GM21528 (cell line): Measurements from ENCODE around the gene TLR6.

ENCODE experiments used
- ATAC-seq: cut with Tn5 transposase; IDR thresholded peaks from one replicate; pipeline ENCODE4 v1.9.1; 2021; ENCODE audit warnings: mild to moderate bottlenecking, moderate library complexity; ENCODE audit not compliant: unreplicated experiment, low FRiP score

TLR6 gene

DNA sequence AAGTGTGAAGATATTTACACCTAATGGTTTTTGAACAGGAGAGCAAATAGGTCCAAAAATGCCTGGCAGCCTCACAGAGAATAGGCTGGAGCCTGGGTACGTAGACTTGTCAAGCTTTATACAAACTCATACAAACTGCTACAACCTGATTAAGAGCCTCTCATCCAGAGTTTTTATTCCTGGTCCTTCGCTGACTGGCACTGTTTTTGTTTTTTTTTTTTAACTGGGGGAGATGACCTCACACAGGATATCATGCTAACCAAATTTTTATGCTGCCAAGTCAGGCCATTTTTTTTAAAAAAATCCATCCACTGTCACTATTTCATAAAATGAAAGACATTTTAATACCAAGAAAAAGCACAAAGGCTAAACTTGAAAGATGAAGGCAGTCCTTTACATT lies 12.9 kb upstream of the TLR6 start:
- ATAC-seq, result no peak

DNA sequence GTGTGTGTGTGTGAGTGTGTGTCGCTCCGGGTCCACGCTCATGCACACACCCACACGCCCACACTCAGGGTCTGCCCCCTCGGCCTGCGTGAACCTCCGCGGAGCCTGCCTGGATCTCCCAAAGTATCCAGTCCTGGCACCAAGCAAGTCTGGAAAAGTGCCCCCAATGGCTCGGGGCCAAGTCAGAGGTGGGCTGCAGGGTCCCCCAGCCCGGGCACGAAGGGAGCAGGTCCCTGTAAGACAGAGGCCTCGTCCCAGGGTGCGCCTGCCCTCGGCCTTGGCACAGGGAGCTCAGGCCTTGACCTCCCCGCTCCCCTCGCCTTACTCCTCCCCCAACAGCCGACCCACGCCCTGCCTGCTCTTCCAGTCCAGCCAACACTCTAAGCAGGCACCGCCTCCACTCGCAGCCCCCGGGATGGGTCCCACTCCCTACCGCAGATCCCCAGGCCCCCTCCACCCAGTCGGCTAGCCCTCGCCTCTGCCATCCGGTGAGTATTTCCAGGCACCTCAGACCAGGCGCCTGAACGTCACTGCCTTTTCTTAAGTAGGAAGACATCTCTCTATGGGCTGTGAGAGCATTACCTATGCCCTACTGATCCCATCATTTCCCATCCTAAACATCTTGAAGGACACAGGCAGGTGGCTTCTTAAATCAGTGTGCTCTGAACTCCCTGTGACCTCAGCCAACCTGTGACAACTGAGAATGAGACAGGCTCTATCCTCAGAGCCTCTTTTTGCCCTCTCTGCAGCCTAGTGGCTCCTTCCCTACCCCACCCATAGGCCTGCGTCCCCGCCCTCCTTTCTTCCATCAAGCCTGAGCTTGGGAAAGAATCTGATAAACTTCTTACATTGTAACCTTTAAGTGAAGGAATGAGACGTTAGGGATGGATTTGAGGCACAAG lies 11.7 kb upstream of the TLR6 start:
- peak; percentile 29 for ATAC-seq

DNA sequence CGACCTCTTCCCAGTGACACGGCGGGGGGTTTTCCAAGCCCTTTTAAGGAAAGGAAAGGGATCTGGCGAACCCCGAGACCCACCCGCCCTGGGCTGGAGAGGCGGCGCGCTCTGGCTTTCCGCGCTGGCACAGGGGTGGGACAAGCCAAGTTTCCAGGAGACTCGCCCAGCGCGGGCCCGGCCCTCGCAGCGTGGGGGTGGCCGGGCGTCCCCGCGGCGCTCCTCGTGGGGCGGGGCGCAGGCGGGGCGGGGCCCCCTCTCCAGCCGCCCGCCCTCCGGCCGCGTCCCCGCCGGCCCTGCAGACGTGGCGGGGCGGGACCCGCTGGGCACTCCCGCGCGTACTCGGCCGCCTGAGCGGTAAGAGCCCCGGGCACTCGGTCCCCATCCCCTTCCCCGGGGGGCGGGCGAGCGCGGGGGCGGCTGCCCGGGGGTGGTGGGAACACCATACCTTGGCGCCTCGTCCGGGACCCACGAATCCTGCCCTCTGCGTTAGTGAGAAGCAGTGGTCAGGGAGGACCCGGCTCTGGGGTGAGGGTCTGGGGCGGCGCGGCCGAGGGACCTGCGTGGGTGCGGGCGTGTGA lies 11.0 kb upstream of the TLR6 start, which contains the start of gene FAM114A1:
TSS of gene FAM114A1 (plus strand) at position 329 of the 581 bp plus-strand sequence. CDS start 10,273 bp downstream, outside the sequence.
- ATAC-seq, result peak; percentile 75

DNA sequence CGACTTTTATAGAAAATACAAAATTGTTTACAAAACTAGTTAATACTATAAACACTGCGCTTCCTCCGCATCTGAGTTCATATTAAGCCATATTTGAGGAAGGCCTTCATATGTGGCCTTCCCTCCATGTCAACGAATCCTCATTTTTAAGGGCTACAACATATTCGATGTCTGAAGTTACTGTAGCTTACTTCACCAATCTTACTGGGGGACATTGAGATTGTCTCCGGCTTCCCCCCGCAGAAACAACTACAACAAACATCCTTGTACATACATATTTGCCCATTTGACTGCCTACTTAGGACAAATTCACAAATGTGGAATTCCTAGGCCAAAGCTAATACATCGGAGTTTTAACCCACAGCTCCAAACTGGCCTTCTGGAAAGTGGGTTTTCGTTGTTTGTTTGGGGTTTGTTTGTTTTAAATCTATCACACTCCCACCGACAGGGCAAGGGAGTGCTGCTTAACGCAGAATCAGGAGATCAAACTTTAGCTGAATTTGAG lies 10.4 kb upstream of the TLR6 start:
- no peak for ATAC-seq

DNA sequence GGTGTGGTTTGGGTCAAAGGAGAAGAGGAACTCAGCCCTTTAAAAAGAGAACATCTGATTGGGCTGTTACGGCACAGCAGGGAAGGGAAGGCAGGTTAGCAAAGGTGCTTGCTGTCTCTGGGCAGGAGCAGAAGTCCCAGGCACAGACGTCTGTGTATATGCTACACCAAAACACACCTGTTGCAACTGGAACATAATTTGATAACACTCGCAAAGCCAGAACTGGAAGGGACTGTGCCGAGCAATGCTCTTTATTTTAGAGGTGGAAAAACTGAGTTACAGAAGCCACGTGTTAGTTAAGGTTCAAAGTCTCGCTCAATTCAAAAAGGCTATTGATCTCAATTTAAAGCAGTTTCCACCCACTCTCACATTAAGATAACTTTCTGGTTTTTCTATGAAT lies 8.8 kb upstream of the TLR6 start:
- no peak for ATAC-seq

DNA sequence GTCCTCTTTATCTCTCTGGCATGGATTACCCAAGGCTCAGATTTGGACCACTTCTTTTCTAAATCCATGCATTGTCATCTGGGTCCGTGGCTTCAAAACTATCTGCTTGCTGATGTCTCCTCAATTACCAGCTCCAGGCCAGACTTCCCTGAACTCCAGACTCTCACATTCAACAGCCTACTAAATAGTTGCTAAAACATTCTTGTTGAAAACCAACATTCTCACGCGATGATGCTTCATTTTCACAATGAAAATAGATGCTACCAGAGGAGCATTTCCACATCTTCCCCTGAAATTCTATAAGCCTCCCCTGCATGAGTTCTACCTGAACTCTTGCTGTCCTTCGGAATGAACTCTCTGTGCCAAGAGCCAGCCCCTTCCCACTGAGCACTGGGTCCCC lies 5.2 kb upstream of the TLR6 start:
- no peak for ATAC-seq

DNA sequence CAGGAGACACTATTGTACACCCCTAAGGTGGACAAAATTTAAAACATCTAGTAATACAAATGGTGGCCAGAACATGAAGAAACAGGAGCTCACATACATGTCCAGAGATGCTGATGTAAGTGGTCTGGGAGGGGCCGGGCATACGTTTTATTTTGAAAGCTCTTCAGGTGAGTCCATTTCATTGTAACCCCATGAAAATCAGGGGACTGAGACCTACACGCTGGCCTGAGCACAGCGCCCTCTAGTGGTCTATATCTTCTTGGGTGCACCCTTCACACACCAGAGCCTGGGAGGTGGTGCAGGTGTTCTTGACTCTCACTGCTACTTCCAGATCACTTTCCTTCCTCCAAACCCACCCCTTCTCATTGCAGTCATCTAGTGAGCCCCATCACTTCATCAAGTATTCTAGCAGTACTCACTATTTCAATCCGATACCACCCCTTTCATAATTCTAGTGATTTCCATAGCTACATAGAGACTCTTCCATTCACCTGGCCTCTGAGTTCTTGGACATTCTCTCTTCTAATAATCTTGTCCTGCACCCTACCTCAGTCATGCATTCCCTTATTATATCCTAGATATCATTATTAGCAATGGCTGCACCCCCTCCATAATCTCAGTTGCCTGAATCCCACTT lies 4.3 kb upstream of the TLR6 start:
- no peak for ATAC-seq

DNA sequence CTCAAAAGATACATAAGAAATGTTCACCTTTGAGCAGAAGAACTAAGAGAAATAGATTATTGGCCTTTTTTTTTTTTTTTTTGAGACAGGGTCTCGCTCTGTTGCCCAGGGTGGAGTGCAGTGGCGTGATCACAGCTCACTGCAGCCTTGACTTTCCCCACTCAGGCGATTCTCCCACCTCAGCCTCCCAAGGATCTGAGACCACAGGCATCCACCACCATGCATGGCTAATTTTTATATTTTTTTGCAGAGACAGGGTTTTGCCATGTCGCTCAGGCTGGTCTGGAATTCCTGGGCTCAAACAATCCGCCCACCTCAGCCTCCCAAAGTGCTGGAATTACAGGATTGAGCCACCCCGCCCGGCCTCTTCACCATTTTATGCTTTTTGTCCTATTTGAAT lies 2.9 kb upstream of the TLR6 start:
- ATAC-seq, result no peak

DNA sequence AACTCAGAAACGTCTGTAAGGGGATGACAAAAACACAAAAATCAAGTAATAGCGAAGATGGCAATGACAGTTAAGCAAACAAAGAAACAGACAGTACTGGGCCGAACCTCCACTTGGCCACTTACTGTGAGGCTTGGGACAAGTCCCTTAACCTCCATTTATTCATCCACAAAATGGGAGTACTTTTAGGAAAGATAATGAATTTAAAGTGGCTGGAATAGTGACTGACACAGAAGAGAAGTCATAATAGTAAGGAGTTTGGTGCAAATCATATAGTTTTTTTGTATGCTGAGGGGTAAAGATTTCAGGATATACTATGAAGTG lies 1.4 kb upstream of the TLR6 start:
- no peak for ATAC-seq

DNA sequence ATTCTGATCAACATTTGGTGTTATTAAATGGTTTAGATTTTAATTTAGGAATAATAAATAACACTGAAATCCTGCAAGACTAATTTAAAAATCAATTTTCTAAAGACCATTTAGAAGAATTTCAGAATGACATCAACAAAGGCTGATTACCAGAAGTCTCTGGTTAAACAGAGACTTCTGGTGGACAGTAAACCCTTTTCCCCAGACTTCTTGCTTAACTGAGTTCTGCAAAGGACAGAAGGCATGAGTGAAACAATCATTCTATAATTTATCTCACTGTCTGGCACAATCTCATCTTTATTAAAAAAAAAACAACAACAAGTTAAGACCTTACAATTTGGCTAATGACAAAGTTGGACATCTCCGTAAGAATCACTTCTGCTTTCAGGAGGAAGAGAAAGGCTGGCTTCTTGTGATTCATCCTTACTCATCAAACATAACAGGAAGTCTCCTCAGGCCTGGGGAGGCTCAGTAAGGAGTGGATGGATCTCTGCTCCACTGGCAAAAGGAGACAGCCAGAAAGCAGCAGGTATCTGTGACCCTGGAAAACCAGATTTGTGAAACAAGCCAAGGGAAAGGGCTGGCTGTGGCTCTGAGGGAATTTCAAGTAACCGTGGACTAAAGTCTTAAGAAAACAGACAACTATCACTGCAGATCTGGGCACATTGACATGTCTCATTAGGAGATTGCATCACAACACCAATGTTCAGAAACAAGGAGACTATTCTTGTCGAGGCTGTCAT lies 908 bp upstream of the TLR6 start:
- ATAC-seq, result peak; percentile 70

DNA sequence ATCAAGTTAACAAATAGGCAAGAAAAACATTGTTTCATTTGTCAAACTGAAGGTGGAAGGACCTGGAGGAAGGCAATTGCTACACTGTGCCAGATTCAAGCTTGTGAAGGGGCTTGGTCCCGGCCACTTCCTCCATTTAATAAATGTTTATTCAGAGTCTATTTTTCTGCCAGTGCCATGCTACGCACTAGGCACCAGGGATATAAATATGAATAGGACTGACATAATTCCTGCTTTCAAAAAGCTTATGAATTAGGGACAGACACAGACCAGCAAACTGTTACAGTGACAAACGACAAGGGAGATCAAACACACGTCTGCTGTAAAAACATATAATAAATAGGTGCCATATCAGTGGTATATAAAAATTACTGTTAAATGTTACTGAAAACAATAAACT lies 571 bp downstream of the TLR6 start:
- ATAC-seq, result peak; percentile 51

DNA sequence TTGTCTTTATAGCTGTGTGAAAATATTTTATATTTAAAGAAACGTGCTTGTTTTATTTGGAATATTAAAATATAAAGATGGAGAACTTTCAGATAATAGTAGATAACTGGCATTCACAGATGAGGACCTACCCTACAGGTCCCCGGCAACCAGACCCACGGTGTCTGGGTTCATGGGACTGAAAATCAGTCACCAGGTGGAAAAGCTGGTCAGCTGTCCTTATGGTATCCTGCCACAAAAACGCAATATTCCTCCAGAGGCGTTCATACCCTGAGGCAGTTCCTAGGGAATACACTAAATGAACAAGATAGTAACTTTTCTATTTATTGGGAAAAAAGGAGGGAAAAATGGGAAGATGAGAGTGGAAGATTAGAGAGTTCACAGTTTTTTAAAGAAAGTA lies 1.2 kb downstream of the TLR6 start:
- no peak for ATAC-seq

DNA sequence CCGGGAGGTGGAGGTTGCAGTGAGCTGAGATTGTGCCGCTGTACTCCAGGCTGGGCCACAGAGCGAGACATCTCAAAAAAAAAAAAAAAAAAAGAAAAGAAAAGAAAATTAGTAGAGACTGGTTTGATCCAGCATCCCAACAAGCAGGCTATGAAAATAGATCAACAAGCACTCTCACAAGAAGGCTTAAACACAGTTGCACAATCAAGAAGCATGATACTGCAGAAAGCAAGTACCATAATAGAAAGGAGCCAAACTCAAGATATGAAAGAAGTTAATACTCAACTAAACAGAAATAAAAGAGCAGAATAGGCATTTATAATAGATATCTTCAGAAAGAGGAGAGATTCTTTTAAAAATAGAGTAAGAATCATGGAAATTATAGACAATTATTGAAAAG lies 10.6 kb downstream of the TLR6 start:
- no peak for ATAC-seq

DNA sequence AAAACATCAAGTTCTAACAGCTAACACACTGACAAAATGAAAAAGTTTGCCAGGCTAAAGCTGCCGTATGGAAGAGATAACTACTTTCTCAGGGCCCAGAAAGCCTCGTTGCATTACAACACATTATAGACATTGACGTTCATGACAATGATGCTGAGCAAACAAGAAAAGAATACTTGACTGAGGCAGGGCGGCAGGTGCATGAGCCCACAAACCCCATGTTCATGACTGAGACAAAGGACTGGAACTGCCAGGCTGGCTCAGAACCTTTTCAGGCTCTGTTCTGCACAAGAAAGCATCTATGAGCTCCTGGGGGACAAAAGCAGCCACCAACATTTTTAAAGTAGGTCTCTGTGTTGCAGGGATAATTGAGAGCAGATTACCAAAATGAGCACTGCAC lies 13.6 kb downstream of the TLR6 start:
- ATAC-seq, result no peak

DNA sequence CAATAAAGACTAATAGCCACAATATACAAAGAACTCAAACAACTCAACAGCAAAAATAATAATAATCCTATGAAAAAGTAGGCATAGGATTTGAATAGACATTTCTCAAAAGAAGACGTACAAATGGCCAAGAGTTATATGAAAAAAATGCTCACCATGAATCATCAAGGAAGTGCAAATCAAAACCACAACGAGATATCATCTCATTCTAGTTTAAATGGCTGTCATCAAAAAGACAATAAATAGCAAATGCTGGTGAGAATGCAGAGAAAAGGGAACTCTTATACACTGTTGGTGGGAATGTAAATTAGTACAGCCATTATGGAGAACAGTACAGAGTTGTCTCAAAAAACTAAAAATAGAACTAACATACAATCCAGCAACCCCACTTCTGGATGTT lies 18.8 kb downstream of the TLR6 start:
- no peak for ATAC-seq

DNA sequence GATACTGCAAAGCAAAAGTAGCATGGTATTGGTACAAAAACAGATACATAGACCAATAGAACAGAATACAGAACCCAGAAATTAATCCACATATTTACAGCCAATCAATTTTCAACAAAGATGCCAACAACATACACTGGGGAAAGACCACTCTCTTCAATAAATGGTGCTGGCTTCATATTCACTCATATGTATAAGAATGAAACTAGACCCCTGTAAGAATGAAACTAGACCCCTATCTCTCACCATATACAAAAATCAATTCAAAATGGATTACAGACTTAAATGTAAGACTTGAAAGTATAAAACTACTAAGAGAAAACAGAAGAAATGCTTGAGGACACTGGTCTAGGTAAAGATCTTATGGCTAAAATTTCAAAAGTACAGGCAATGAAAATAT lies 19.3 kb downstream of the TLR6 start:
- no peak for ATAC-seq

DNA sequence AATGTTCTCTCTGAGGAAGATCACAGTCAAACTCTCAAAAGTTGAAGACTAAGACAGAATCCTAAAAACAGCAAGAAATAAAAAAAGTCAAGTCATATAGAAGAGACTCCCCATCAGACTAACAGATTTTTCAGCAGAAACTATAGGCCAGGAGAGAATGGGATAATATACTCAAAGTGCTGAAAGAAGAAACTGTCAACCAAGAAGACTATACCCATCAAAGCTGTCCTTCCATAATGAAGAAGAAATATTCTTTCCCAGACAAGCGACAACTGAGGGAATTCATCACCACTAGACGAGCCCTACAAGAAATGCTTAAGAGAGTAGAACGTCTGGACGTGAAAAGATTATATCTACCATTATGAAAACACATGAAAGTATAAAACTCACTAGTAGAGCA lies 22.0 kb downstream of the TLR6 start:
- no peak for ATAC-seq

DNA sequence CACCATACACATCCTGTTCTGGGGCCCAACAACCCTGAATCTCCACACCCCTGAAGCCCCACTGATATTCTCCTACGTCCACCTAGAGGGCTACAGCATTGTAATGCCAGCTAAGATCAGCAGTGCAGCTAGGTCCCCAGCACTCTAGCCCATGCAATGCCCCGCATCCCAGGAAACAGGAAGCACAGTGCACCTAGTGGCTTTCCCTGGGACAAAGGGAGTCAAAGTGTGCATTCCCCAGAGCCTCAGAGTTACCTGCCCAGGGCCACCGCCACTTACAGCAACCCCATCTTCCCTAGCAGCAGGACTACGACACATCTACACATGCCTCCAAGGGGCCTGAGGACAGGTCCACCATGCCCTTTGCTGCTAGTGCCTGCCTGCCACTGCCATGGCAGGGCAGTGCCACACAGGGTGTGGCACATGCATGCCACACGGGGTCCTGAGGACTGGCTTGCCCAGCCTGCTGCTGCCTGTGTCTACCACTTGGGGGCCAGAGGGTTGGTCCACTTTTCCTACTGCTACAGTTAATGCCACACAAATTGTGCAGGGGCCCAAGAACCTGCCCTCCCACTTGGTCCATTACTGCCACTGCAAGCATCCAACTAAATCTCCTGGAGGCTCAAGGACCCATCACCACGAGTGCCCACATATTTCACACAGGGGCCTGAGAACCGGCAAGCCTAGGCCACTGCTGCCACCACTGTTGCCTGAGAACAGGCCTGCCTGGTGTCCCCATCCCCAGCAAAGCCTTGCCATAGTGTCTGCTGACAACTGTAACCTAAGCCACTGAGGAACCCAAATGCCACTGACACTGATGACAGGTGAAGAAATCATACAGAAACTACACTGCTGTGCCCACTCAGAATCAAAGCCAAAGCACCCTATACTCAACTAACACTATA lies 23.7 kb downstream of the TLR6 start:
- no peak for ATAC-seq

DNA sequence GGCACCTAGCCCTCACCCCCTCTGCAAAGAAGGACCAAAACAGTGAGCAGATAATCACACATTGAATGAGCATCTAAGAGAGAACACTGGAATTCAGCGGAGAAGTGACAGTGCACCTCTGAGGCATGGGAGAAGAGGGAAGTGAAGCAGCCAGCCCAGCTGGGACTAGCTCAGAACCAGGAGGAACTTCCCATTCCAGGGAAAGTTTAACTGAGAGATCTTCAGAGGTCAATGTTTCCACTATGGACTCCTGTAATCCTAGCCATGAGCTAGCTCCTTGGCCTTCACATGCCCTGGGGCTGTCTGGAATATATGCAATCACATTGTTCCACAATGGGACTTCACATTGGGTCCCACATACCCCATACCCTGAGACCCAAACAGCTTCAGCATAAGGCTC lies 24.4 kb downstream of the TLR6 start:
- no peak for ATAC-seq

DNA sequence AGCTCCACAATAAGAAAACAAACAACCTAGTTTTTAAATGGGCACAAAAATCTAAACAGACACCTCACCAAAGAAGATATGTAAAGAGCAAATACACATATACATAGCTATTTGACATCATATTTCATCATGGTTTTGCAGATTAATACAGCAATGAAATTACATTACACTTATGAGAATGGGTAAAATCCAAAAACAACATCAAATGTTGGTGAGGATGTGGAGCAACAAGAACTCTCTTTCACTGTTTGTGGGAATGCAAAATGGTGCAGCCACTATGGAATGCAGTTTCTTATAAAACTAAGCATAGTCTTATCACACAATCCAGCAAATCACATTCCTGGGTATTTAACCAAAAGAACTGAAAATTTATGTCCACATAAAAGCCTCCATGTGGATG lies 25.0 kb downstream of the TLR6 start:
- no peak for ATAC-seq
